ENCODE results near the gene DHRS12.
A peak's percentile ranks its signal among the peaks of the same experiment; 100 is the strongest.

Gene DHRS12

DNA sequence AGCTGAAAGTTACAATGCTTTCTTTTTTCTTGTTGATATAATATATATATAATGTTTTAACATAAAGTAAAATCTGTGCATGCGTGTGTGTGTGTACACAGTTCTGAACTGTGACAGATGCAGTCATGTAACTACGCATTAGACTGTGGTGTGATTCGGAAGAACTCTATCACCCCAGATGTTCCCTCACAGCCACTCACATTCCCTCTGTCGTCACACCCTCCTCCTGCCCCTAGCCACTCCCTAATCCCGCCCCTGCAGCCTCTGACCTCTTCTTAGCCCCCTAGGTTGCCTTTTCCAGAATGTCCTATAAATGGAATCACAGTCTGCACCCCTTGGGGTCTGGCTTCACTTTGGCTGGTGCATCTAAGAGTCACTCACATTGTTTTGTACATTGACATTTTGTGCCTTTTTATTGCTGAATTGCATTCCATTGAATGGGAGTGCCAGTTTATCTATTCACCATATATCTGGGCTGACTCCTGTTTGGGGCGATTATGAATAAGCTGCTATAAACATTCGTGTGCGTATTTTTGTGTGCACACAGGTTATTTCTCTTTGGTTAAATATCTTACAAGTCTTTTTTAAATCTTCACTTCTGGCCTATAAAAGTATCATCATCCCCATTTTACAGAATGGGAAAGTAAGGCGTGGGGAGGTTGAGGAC, 20.4 kb downstream of the DHRS12 start:
- no peak overlapping the region for H3K4me3 ChIP-seq (ENCODE audit: low read depth, low read length)
- TF ChIP-seq, protein P1, sequence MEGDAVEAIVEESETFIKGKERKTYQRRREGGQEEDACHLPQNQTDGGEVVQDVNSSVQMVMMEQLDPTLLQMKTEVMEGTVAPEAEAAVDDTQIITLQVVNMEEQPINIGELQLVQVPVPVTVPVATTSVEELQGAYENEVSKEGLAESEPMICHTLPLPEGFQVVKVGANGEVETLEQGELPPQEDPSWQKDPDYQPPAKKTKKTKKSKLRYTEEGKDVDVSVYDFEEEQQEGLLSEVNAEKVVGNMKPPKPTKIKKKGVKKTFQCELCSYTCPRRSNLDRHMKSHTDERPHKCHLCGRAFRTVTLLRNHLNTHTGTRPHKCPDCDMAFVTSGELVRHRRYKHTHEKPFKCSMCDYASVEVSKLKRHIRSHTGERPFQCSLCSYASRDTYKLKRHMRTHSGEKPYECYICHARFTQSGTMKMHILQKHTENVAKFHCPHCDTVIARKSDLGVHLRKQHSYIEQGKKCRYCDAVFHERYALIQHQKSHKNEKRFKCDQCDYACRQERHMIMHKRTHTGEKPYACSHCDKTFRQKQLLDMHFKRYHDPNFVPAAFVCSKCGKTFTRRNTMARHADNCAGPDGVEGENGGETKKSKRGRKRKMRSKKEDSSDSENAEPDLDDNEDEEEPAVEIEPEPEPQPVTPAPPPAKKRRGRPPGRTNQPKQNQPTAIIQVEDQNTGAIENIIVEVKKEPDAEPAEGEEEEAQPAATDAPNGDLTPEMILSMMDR (conservative IDR thresholded peaks at IDR 0.05; ENCODE audit: low read depth, low read length), result no peak
- no peak for DNase-seq (ENCODE audit: low read depth)

- TF ChIP-seq, protein P1 (conservative IDR thresholded peaks at IDR 0.05; ENCODE audit: low read depth, low read length), result no peak
- no peak for DNase-seq (ENCODE audit: low read depth)
- H3K4me3 ChIP-seq (ENCODE audit: low read depth, low read length), result no peak overlapping the region
Measured at GRCh38 chr13:51782026-51782710, 21.8 kb downstream of the DHRS12 start.

- DNase-seq (ENCODE audit: low read depth), result peak; percentile 57
- TF ChIP-seq, protein P1 (conservative IDR thresholded peaks at IDR 0.05; ENCODE audit: low read depth, low read length), result peak; percentile 64
- H3K4me3 ChIP-seq (ENCODE audit: low read depth, low read length), result no peak overlapping the region
Measured at GRCh38 chr13:51781246-51782022, 22.5 kb downstream of the DHRS12 start.

- H3K4me3 ChIP-seq (ENCODE audit: low read depth, low read length), result no peak overlapping the region
- no peak for DNase-seq (ENCODE audit: low read depth)
- TF ChIP-seq, protein P1 (conservative IDR thresholded peaks at IDR 0.05; ENCODE audit: low read depth, low read length), result no peak
Measured at GRCh38 chr13:51780099-51780498, 23.9 kb downstream of the DHRS12 start.

DNA sequence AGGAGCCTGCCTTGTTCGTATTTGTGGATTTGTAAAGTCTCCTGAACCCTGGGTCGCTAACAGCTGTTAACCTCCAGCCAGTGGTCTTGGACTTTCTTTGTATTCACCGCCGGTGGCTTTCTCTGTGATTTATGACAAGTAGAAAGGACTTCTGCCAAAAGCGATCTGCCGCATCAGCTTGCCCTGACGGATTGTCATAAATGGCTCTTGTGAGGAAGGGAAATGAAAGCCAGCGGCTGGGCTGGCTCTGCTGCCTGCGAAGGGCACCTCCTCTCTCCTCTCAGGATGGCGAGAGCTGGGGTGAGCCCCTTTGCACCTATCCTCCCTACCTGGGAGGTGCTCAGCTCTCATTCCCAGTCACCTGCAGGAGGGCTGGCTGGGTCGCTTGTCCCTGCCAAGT, 25.6 kb downstream of the DHRS12 start:
- DNase-seq (ENCODE audit: low read depth), result no peak
- no peak overlapping the region for H3K4me3 ChIP-seq (ENCODE audit: low read depth, low read length)
- TF ChIP-seq, protein P1 (conservative IDR thresholded peaks at IDR 0.05; ENCODE audit: low read depth, low read length), result no peak

DNA sequence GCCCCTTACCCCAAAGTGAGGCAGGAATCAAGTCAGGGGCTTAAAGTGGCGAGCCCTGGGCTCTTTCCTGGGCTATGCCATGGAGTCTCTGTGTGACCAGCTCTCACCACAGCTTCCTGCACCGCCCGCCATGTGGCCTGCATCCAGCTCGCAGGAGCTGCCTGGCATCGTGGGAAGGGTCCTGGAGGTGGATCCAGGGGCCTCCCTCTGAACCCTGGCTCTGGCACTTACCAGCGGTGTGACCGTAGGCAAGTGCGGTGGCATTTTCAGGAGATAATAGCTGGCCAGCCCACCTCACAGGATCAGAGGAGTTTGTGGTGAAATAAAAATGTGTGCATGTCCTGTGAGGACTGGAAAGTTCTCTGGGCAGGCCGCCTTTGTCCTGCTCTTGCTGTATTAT, 26.0 kb downstream of the DHRS12 start:
- TF ChIP-seq, protein P1 (conservative IDR thresholded peaks at IDR 0.05; ENCODE audit: low read depth, low read length), result no peak
- H3K4me3 ChIP-seq (ENCODE audit: low read depth, low read length), result no peak overlapping the region
- no peak for DNase-seq (ENCODE audit: low read depth)

Data from choroid plexus epithelial cell (primary cell).